Fibroblast of pulmonary artery (primary cell): Measurements from ENCODE around the gene TPRX1.
"Not testable (repeated sequence)": the region's sequence is repeated elsewhere in the genome, so short reads cannot be mapped to it uniquely, and the experiment has no call there.

Experiments used
- DNase-seq: peaks from one replicate; pipeline ENCODE4 v3.0.0-alpha.2; 2010; ENCODE audit warnings: low read depth
- H3K4me3 ChIP-seq: replicated peaks from 2 replicates; pipeline ENCODE4 v1.5.1; 2011; ENCODE audit warnings: low read depth, mild to moderate bottlenecking, control low read depth, low read length, moderate library complexity
- CTCF ChIP-seq: IDR thresholded peaks from 2 replicates; pipeline ENCODE4 v1.5.1; 2011; ENCODE audit warnings: mild to moderate bottlenecking, control low read depth, low read length, inconsistent platforms; ENCODE audit errors: missing control alignments

Gene TPRX1

GRCh38 chr19:47798904-47799266 lies 5.5 kb downstream of the TPRX1 start:
- no peak for TF ChIP-seq CTCF
- DNase-seq: no peak
- H3K4me3 ChIP-seq: no peak overlapping the region

- DNase-seq: no peak
- TF ChIP-seq CTCF: no peak
- no peak overlapping the region for H3K4me3 ChIP-seq
Measured at GRCh38 chr19:47797996-47798903, 6.1 kb downstream of the TPRX1 start.

- TF ChIP-seq CTCF: no peak
- DNase-seq: no peak
- no peak overlapping the region for H3K4me3 ChIP-seq
Measured at GRCh38 chr19:47796785-47797184, 7.6 kb downstream of the TPRX1 start.

GRCh38 chr19:47794526-47794925 lies 9.8 kb downstream of the TPRX1 start:
- no peak overlapping the region for H3K4me3 ChIP-seq
- peak; percentile 1 for TF ChIP-seq CTCF
- DNase-seq: no peak

- no peak overlapping the region for H3K4me3 ChIP-seq
- no peak for TF ChIP-seq CTCF
- no peak for DNase-seq
Measured at GRCh38 chr19:47792616-47793015, 11.7 kb downstream of the TPRX1 start.

- TF ChIP-seq CTCF: peak; percentile 85
- H3K4me3 ChIP-seq: no peak overlapping the region
- DNase-seq: peak; percentile 73
Measured at GRCh38 chr19:47790398-47790814, 13.9 kb downstream of the TPRX1 start.

GRCh38 chr19:47789811-47790210 lies 14.5 kb downstream of the TPRX1 start:
- not testable (repeated sequence) for H3K4me3 ChIP-seq, DNase-seq

GRCh38 chr19:47787307-47787706 lies 17.0 kb downstream of the TPRX1 start:
- DNase-seq, H3K4me3 ChIP-seq: not testable (repeated sequence)
